ENCODE measurements around the gene FES.
"Not testable (repeated sequence)": the region's sequence is repeated elsewhere in the genome, so short reads cannot be mapped to it uniquely, and the experiment has no call there.

The FES gene

DNA sequence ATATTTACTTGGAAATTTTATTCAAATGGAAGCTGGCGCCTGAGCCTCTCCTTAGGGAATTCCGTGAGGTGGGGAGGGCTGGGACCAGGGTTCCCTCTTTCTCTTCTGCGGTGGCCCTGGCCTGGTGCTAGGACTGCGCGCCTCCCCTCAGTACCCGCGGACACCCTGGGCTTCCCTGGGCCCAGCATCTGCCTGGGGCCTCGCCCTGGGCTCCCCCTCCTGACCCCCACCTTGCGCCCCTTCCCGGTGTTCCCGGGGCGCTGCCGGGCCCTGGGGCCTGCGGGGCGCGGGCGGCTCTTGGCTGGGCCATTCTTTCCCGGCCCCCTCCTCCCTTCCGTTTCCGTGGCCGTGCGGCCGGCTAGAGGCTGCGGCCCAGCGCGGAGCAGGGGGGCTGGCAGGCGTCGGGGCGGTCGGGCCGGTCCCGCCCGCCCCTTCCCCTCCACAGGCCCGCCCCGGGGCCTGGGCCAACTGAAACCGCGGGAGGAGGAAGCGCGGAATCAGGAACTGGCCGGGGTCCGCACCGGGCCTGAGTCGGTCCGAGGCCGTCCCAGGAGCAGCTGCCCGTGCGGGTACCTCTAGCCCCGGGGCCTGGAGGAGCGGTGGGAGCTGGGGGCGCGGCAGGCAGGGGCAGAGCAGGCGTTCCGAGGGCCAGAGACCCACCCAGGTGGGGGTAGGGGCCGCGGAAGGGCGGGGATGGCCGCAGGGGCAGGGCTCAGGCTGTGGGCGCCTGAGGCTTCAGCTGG is at the start of gene FES:
Gene FES, plus strand, starts transcription at position 529 of the 743 bp plus-strand sequence. CDS start 542 bp downstream, outside the sequence.
- no peak for DNase-seq (ENCODE audit: low read depth in 2 of 2, low spot score in 1 of 2)

DNA sequence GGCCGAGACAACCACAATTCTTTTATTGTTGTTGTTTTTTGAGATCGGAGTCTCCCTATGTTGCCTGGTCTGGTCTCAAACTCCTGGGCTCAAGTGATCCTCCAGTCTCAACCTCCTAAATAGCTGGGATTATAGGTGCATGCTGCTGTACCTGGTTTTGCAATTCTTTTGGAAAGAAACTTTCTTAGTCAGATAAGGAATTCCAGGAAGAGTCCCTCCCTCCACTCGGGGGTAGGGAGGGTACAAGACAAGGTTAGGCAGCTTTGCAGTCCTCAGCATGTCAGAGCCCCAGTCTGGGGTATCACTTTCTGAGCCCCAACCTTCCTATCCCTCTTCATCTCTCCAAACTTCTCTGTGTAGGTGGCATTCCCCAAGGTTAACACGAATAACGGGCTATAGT is 49.7 kb upstream of the FES start:
- no peak for DNase-seq (ENCODE audit: low read depth in 2 of 2, low spot score in 1 of 2)

DNA sequence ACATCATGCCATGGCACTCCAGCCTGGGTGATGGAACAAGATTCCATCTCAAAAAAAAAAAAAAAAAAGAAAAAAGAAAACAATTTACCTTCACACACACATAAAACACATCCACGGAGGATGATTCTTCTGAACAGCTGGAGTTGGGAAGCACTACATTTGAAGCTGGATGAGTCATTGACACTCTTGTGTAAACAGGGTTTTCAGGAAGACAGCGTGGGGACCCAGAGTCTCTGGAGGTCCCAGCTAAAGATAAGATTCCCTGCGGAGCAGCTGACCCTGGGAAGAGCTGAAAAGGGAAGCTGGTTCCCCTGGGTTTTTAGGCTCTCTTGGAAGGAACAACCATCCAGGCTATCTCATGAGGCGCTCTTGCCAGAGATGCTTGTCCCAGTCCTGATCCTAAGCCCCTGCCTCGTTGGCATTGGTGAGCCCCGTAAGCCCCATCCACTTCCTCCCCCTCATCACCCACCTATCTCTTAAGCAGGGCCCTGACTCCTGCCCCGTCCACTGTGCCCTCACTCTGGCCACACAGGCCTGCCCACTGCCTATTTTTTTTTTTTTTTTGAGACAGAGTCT is 47.9 kb upstream of the FES start:
- DNase-seq (ENCODE audit: low read depth in 2 of 2, low spot score in 1 of 2), result no peak

DNA sequence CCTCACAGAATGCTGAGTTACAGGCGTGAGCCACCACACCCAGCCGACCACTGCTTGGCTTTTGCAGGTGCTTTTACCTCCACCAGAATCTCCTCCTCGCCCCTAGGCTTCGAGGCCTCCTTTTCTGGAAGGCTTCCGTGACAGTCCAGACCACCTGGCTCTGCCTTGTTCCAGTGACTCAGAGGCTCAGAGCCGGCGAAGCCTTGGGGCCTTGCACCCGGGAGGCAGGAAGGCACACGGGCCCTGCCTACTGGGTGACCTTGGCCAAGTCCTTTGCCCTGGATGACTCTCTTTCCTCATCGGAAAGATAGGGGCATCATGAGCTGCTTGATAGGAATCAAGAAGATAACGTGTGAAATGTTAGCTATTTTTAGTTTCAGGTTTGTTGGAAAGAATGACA is 47.2 kb upstream of the FES start:
- DNase-seq (ENCODE audit: low read depth in 2 of 2, low spot score in 1 of 2), result no peak

DNA sequence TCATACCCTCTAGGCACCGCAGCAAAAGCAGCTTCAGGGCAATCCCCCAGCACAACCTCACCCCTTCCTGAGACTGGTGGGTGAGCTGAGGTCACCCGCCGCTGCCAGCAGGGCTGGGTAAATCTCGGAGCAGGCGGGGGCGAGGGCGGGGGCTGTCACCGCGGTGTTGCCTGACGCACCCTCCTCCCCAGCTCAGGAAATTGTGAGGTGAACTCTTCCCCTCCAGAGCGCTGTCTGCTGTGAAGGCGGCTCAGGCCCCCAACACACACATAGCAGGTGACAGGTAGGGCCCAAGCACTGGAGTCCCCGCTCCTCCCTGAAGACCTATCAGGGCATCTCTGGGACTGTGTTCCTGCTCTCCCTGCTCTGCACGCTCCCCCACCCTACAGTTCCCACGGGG is 46.2 kb upstream of the FES start:
- DNase-seq (ENCODE audit: low read depth in 2 of 2, low spot score in 1 of 2), result peak; percentile 64 to 82

DNA sequence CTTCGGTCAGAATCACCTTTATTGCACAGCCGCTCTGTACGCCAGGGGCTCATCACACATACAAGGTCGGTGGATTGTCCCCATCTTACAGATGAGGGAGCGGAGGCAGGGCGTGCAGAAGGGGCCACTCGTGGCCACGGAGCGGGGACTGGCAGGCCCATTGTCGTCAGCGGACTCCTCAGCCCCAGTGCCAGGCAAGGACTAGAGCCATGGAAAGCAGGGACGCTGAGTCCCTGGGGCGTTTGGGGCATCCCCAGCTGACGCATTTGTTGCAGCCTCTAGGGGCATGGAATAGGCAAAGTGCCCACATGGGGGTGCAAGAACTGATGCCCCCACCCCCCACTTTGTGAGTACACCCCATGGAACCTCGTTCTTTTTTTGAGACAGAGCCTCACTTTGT is 45.8 kb upstream of the FES start:
- no peak for DNase-seq (ENCODE audit: low read depth in 2 of 2, low spot score in 1 of 2)

DNA sequence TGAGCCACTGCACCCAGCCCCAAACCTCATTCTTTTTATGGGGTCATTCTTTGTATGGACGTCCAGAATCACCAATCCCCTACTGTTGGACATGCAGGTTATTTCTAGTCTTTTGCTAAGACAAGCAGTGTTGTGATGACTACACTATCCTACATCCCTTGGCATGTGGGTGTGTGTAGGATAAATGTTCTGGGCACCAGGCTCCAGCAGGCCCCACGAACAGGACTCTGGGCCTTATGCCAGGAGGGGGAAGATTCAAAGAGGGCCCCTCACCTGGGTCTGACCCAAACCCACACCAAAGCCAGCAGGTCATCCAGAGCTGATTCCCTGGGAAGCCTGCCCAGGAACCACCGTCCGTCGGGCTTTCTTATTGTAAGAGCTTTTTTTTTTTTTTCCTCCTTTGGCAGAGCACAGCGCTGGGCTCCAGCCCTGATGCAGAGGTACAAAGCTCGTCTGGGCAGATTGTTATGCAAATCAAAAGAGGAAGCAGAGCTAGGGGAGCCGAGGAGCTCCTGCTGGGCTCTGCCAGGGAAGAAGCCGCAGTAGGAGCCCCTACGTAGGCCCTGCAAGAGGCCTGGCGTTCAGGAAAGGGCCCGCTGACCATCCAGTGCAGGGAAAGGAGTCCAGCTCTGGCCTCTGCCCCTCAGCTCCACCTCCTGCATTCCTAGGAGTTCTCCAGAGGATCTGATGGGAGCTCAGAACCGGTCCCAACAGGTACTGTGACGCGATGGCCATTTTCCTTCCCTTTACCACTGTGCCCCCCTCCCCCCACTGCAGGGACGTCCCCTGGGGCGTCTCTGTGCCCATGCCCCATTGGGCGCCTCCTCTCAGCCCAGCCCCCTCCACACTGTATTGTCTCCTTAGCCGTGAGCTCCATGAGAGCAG is 44.9 kb upstream of the FES start:
- DNase-seq (ENCODE audit: low read depth in 2 of 2, low spot score in 1 of 2), result no peak

DNA sequence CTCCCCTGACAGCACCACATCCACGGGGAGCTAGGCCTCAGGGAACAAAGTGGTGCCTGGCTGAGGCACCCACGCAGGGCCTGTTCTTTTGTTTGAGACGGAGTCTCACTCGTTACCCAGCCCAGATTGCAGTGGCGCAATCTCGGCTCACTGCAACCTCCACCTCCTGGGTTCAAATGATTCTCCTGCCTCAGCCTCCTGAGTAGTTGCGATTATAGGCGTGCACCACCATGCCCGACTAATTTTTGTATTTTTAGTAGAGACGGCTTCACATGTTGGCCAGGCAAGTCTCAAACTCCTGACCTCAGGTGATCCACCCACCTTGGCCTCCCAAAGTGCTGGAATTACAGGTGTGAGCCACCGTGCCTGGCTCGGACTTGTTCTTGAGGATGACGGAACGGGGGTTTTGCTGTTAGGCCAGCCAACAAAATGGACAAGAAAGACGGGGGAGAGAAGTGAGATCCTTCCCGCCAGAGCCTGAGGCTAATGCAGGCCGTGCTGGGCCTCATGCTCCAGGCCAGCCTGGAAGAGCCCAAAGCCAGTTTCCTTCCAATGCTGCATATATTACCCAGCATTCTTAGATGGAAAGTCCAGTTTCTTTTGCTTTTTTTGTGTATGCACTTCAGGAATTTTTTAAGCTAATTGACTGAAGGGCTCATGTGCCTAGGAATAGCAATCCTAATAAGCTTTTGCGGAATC is 44.0 kb upstream of the FES start:
- DNase-seq (ENCODE audit: low read depth in 2 of 2, low spot score in 1 of 2), result no peak

DNA sequence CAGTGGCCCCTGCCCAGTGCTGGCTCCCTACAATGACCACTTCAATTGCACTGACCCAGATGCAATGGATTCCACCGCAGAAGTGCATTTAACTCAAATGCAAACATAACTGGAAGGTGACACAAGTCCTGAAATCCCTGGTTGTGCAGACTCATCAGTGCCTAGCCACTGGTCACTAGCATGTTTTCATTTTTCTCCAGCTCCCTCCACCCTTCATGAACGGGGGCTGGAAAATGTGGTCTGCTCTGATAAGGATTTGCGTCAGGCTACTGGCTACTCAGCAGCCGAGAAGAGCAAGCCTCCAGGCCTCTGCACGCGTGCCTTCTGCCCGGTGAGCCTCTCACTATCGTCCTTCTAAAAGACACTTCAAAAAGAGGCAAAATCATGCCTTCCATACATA is 43.4 kb upstream of the FES start:
- no peak for DNase-seq (ENCODE audit: low read depth in 2 of 2, low spot score in 1 of 2)

DNA sequence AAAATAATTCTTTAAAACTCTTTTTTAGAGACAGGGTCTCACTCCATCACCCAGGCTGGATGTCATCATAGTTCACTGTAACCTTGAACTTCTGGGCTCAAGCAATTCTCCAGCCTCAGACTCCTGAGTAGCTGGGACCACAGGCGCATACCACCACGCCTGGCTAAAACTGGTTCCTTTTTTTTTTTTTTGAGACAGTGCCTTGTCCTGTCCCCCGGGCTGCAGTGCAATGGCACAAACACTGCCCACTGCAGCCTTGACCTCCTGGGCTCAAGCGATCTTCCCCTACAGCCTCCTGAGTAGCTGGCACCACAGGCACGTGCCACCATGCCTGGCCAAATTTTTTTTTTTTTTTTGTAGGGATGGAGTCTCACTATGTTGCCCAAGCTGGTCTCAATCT is 39.6 kb upstream of the FES start:
- DNase-seq (ENCODE audit: low read depth in 2 of 2, low spot score in 1 of 2), result no peak

DNA sequence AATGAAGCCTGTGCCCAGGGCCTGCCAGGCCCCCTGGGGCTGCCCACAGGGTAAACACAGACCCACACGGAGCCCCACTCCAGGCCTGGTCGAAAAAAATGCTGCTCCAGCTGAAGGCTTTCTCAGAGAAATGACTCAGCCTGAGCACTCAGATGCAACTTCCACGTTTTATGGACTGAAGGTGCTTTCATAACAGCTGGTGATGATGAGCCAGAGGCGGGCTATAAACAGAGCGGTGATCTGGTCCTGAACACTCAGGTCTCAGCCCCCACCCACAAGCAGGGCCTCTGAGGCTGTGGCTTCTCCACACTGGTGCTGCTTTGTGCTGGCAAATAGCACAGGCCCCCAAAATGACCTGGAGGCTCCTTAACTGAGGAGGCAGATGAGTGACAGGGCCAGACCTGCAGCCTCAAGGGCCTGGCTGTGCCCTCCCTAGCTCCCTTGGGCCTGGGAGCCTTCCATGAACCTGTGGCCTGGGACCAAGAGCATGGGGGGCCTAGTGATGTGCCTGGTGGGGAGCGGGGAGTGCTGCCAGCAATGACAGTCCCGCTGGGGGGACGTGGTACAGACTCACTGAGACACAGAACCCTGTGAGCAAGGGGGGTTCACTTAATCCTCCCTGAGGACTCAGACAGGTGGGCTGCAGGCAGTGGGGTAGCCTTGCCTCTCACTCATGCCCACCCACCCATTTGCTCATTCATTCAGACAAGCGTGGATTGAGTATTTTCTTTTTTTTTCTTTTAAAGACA is 38.9 kb upstream of the FES start:
- DNase-seq (ENCODE audit: low read depth in 2 of 2, low spot score in 1 of 2), result no peak

DNA sequence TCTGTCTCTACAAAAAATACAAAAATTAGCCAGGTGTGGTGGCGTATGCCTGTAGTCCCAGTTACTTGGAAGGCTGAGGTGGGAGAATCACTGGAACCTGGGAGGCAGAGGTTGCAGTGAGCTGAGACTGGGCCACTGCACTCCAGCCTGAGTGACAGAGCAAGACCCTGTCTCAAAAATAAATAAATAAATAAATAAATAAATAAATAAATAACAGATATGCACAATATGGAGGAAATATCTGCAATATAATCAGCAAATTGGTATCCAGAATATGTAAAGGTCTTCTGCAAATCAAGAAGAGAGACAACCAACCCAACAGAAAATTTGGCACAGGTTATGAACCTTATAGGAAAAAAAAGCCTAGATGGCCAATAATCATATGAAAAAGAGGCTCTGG is 34.9 kb upstream of the FES start:
- not testable (repeated sequence) for DNase-seq (ENCODE audit: low read depth in 2 of 2, low spot score in 1 of 2)

DNA sequence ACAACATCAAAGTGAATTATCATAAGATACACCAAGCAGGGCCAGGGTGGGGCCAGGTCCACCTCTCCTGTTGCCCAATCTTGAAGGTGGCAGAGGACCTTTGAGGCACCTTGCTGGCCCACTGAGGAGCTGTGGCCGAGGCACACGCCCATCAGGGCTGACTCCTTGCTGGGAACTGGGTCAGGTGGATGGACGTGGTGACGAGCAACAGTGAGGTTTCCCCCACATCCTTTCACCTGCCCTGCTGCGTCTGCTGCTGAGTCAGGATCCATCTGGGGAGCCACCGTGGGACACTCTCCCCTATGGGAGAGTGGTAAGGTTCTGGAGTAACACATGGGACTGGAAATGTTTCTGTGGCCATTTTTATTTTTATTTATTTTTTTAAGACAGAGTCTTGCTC is 33.2 kb upstream of the FES start:
- no peak for DNase-seq (ENCODE audit: low read depth in 2 of 2, low spot score in 1 of 2)

DNA sequence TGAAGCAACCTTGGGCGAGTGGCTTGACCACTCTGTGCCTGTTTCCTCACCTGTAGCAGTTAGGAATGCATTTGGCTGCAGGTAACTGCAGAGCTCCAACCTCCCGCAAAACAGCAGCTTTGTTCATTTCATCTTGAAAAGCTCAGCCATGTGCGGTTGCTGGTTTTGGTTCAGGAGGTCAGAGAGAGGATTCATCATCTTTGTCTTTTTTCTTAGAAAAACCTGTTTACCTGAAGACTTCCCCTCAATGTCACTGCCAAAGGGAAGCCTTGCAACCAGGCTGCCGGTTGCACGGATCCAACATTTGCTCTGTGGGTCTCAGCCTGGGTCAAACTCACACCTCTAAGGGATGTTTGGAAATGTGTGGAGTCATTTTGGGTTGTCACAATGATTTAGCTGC is 32.4 kb upstream of the FES start:
- no peak for DNase-seq (ENCODE audit: low read depth in 2 of 2, low spot score in 1 of 2)

DNA sequence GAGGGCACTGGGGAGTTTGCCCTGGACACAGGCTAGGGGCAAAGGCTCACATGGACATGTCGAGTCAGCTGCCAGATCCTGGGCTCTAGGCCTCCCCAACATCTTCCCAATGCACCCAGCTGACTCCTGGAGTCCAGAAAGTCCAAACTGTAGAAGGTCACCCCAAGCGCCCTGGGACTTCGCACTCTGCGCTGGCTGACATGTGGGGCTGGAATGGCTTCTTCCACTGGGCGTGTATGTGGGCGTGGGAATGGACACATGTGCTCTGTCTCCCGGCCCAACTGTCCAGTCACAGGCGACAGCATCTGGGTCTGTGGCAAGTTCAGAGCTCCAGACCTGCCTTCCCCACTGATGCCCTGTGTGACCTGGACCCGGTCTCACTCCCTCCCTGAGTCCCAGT is 29.2 kb upstream of the FES start:
- DNase-seq (ENCODE audit: low read depth in 2 of 2, low spot score in 1 of 2), result no peak

DNA sequence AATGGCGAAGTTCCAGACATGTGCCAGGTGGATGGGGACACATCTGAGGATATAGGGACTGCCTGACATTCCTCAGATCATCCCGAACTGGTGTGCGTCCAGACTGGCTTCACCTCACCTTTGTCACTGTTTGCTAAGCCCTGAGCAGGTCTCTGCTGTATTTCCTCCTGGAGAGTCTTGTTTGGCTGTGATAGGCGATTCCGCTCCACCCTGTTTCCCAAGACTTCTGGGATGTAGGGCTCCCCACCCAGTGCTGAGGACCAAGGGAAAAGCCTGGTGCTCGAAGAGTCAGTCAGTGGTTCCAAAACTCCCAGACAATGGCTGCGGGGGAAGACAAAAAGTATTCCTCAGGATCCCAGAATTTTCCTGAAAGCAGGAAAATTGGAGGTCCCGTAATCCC is 27.0 kb upstream of the FES start:
- DNase-seq (ENCODE audit: low read depth in 2 of 2, low spot score in 1 of 2), result no peak

DNA sequence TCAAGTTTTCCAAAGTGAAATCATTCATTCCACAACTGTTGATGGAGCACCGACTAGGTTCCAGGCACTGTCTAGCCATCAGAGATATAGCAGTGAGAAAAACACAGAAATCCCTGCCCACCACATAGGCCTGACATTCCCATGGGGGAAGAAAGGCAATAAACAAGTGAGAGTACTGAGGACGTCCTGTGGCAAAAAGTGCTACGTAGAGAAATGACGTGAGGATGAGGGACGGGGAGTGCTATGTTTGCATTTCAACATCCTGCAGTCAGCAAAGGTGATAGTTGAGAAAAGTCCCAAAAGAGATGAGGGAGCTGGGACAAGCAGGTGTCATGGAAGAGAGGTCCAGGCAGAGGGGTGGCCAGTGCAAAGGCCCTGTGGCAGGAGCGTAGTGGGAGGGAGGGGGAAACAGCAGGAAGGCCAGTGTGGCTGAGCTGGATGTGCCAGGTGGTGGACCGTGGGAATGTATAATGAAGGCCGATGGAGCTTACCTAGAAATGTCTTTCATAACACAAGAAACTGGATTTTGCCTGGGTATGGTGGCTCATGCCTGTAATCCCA is 26.3 kb upstream of the FES start:
- DNase-seq (ENCODE audit: low read depth in 2 of 2, low spot score in 1 of 2), result no peak

DNA sequence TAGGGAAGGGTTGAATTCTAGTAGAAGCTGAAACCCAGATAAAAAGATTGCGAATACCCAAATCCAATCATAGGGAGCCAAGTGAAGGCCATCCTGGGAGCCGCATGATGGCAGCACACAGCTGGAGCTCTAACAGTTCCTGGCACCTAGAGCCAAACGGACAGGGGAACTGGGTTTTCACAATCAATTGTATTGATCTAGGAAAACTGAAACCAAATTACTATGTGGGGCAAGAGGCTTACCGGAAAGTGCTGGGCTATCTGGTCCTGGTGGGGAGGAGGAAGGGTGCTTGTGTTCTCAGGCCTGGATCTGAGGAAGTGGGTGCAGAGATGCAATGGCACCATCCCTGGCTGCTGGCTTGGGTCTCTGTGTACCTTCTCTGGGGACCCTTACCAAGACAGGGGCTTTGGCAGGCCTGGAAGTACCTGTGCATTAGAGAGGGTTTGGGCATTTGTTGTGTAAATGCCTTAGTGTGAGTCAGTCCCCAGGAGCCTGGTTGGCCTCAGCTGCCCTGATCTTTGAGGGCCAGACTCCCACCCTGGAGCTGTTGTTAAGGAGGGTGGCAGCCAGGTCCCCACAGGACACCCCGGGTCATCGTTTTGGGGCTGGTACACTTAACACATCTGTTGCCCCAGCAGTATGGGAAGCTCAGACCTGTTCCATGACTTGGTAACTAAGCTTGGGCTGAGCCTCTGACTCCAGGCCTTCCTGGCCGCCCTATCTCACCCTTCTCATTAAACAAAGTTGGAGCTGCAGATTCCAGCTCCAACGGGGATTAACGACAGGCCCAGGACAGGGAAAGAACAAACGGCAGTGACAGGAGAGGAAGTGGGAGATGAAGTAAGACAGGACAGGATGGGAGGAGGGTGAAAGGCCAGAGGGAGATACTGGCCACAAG is 24.8 kb upstream of the FES start:
- DNase-seq (ENCODE audit: low read depth in 2 of 2, low spot score in 1 of 2), result no peak

DNA sequence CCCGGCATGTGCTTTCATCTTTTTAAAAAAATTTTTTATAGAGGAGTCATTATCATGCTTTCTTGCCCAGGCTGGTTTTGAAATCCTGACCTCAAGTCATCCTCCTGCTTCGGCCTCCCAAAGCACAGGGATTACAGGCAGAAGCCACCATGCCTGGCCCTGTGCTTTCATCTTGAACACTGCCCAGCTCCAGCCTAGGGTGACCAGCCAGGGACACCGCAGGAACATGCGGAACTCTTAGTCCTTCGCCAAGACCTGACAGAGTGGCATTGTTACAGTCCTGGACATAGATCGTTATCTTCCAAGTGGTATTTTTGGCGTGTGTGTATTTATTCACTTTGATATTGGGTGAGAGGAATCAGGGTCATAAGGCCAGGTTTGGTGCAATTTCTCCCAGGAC is 23.9 kb upstream of the FES start:
- DNase-seq (ENCODE audit: low read depth in 2 of 2, low spot score in 1 of 2), result no peak
